Activated B cell treated with CpG ODN at 0.5 μM for 24 hours (primary cell): ENCODE data around the gene SSR1. TPM values are rescaled to one million over a fixed set of nuclear protein-coding genes. Genes with fewer than 3 reads are reported as not detected.

Experiments used
- ATAC-seq: fragments of 200-7000 bp; cut with Tn5 transposase; one replicate; pipeline ENCODE4 v1.10.0; 2021; ENCODE audit warnings: low read depth, mild to moderate bottlenecking, moderate library complexity
- CTCF ChIA-PET: fragments of 350-600 bp; sonication (Branson Sonifier 250); formaldehyde crosslinking; loops from one replicate; lab custom pipeline; 2021; ENCODE audit warnings: antibody characterized with exemption; lab: Charles Lee
- POLR2A ChIA-PET: fragments of 350-600 bp; sonication (Branson Sonifier 250); formaldehyde crosslinking; loops from one replicate; lab custom pipeline; 2021; ENCODE audit warnings: antibody characterized with exemption; lab: Charles Lee
- DNase-seq: peaks from one replicate; pipeline ENCODE4 v3.0.0; 2022
- H3K27ac Mint-ChIP-seq: one replicate; pipeline ENCODE4 v1.8.0; 2020; ENCODE audit warnings: mixed read lengths
- H3K27me3 Mint-ChIP-seq: one replicate; pipeline ENCODE4 v1.8.0; 2021; ENCODE audit warnings: mixed read lengths
- H3K36me3 Mint-ChIP-seq: one replicate; pipeline ENCODE4 v1.8.0; 2021; ENCODE audit warnings: low read depth, mixed read lengths
- H3K4me1 Mint-ChIP-seq: one replicate; pipeline ENCODE4 v1.8.0; 2021; ENCODE audit warnings: mixed read lengths
- H3K4me3 Mint-ChIP-seq: one replicate; pipeline ENCODE4 v1.8.0; 2020; ENCODE audit warnings: mild to moderate bottlenecking, mixed read lengths
- H3K9me3 Mint-ChIP-seq: one replicate; pipeline ENCODE4 v1.8.0; 2020; ENCODE audit warnings: mixed read lengths
- intact Hi-C: fragments of 100-400 bp; cut with micrococcal nuclease; formaldehyde crosslinking; loops from one replicate; pipeline ENCODE4 v1.15.1; 2024
- total RNA-seq: library from RNA; stranded (reverse); gene quantifications from 2 replicates; pipeline ENCODE4 v1.2.3, GENCODE V29; 2022
- TF ChIP-seq, protein P1 (sequence below): fragments of 200-600 bp; IDR thresholded peaks from one replicate; pipeline ENCODE4 v1.8.0; 2022; ENCODE audit warnings: antibody characterized with exemption, mild to moderate bottlenecking

The SSR1 gene
- total RNA-seq, 1 donor from 2014 or later, result 86.7 TPM

- no peaks in the 10 kb centered on the region for H3K9me3 Mint-ChIP-seq
- DNase-seq (no peak), ATAC-seq (no peak)
- POLR2A ChIA-PET, result no interaction called here
- TF ChIP-seq, protein P1, sequence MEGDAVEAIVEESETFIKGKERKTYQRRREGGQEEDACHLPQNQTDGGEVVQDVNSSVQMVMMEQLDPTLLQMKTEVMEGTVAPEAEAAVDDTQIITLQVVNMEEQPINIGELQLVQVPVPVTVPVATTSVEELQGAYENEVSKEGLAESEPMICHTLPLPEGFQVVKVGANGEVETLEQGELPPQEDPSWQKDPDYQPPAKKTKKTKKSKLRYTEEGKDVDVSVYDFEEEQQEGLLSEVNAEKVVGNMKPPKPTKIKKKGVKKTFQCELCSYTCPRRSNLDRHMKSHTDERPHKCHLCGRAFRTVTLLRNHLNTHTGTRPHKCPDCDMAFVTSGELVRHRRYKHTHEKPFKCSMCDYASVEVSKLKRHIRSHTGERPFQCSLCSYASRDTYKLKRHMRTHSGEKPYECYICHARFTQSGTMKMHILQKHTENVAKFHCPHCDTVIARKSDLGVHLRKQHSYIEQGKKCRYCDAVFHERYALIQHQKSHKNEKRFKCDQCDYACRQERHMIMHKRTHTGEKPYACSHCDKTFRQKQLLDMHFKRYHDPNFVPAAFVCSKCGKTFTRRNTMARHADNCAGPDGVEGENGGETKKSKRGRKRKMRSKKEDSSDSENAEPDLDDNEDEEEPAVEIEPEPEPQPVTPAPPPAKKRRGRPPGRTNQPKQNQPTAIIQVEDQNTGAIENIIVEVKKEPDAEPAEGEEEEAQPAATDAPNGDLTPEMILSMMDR, result no peak
- peaks cover 20% of the 10 kb centered on the region for H3K4me1 Mint-ChIP-seq
- H3K27me3 Mint-ChIP-seq, result no peaks in the 10 kb centered on the region
- CTCF ChIA-PET, result no interaction called here
- intact Hi-C loops, result no loop called here
- peaks cover 12% of the 10 kb centered on the region for H3K36me3 Mint-ChIP-seq
- H3K27ac Mint-ChIP-seq, result no peak overlapping the region
- no peak overlapping the region for H3K4me3 Mint-ChIP-seq
These were observed 57.8 kb downstream of the SSR1 start for GRCh38 chr6:7254980-7255835.

GRCh38 chr6:7252390-7252789 lies 60.6 kb downstream of the SSR1 start:
- Mint-ChIP-seq H3K27ac (no peak overlapping the region), H3K36me3 (peaks cover 40% of the 10 kb centered on the region), H3K4me1 (peaks cover 17% of the 10 kb centered on the region), H3K27me3 (no peaks in the 10 kb centered on the region), H3K4me3 (no peak overlapping the region), H3K9me3 (no peaks in the 10 kb centered on the region)
- ATAC-seq (no peak), DNase-seq (no peak)
- ChIA-PET CTCF (interaction anchor here (0.6 to 1.5 kb wide), 2 partner anchors 575 to 1306 kb away, joined by 4 read pairs; no protein-coding TSS in a partner anchor), POLR2A (no interaction called here)
- intact Hi-C loops, result no loop called here
- TF ChIP-seq, protein P1, result no peak

DNA sequence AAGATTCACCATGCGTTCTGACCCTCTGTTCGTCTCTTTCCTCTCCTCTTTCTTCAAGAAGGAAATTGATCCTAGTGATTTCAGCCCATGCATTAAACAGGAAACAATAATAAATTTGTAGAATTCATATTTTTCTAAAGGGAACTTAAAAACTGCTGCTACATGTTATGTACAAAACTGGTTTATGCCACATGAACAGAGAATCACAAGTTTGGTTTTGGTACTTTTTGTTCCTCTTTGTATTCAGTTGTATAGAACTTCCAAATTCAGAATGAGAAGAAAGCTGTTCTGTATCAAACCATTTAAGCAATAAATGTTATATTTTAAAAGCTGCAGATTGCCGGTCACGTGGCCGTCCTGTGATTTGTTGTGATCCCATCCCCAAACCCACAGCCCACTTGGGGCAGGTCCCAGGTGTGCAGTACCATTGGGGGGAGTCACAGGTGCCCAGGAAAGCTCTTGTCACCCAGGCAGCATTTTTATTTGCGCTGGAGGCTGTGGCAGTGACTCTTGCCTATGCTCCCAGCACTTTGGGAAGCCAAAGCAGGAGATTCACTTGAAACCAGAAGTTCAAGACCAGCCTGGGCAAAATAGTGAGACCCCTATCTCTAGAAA lies 61.2 kb downstream of the SSR1 start:
- Mint-ChIP-seq H3K4me3 (no peak overlapping the region), H3K4me1 (peaks cover 17% of the 10 kb centered on the region), H3K27me3 (no peaks in the 10 kb centered on the region), H3K27ac (no peak overlapping the region), H3K9me3 (no peaks in the 10 kb centered on the region), H3K36me3 (peaks cover 45% of the 10 kb centered on the region)
- ATAC-seq, result no peak
- TF ChIP-seq, protein P1, result no peak
- POLR2A ChIA-PET, result interaction anchor here (0.7 kb wide), 1 partner anchor 9 kb away, joined by 3 read pairs; no protein-coding TSS in a partner anchor
- CTCF ChIA-PET, result interaction anchor here (0.6 to 1.5 kb wide), 3 partner anchors 493 to 1305 kb away, joined by 4 read pairs; no protein-coding TSS in a partner anchor
- DNase-seq, result no peak
- intact Hi-C loops, result no loop called here

DNA sequence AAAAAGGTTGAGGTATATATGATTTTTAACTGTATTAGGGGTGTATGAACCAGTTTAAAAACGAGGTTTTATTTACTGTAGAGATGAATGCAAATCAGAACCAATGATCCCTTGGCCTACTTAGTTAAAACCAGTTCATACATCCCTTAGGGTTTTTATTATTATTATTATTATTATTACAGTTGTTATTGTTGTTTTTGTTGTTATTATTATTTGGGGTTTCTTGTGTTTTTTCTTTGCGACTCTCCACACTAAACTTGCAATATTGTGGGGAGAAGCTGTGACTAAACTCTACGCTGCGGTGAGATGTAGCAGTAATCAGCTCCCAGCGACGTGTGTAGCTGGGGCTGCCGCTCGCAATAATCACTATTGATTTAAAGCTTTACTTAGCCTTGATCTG lies 62.2 kb downstream of the SSR1 start:
- TF ChIP-seq, protein P1, result no peak
- Mint-ChIP-seq H3K9me3 (no peaks in the 10 kb centered on the region), H3K27me3 (no peaks in the 10 kb centered on the region), H3K36me3 (peaks cover 54% of the 10 kb centered on the region), H3K4me1 (peaks cover 17% of the 10 kb centered on the region), H3K4me3 (no peak overlapping the region), H3K27ac (peak overlapping the region; percentile 3)
- CTCF ChIA-PET, result interaction anchor here (1.1 to 1.5 kb wide), 3 partner anchors 492 to 574 kb away, joined by 3 to 4 read pairs (median 4); no protein-coding TSS in a partner anchor
- ATAC-seq, result no peak
- no peak for DNase-seq
- POLR2A ChIA-PET, result interaction anchor here (0.7 kb wide), 3 partner anchors 8 to 622 kb away, joined by 3 to 8 read pairs (median 6); no protein-coding TSS in a partner anchor
- intact Hi-C loops, result no loop called here
